DMS79 treated with DMSO at 0.1 percent for 48 hours (cell line): Measurements from ENCODE around the gene STIP1.
A peak's percentile ranks its signal among the peaks of the same experiment; 100 is the strongest.

ENCODE experiments used
- DNase-seq: peaks from one replicate; lab custom pipeline; 2025; lab: John Stamatoyannopoulos, UW

Gene STIP1

GRCh38 chr11:64251016-64251752 is 65.2 kb downstream of the STIP1 start, which contains the start of gene PLCB3:
Gene PLCB3 (plus strand): TSS chr11:64251530. CDS start chr11:64251650, 120 bp downstream.
- DNase-seq: peak; percentile 73

GRCh38 chr11:64251753-64252002 is 65.7 kb downstream of the STIP1 start:
- DNase-seq: no peak

- DNase-seq: peak; percentile 45
These were observed 66.3 kb downstream of the STIP1 start for GRCh38 chr11:64252003-64252872.

- DNase-seq: no peak
These were observed 67.1 kb downstream of the STIP1 start for GRCh38 chr11:64253043-64253442.

- DNase-seq: no peak
These were observed 67.5 kb downstream of the STIP1 start for GRCh38 chr11:64253481-64253880.
